HT-29 (cell line): ENCODE measurements around the gene SF3B6. TPM values are rescaled to one million over a fixed set of nuclear protein-coding genes. Genes with fewer than 3 reads are reported as not detected.

Experiments used
- DNase-seq: peaks from one replicate; pipeline ENCODE4 v3.0.0-alpha.2; 2015; ENCODE audit warnings: low spot score
- small RNA-seq: library from RNA; depleted of rRNA; stranded (forward); fragments of <200 nt; gene quantifications from one replicate; pipeline ENCODE3, GENCODE V24; 2014
- total RNA-seq: library from RNA; depleted of rRNA; stranded (reverse); fragments of >200 nt; shearing (Covaris generic); gene quantifications from 2 replicates; pipeline ENCODE4 v1.2.3, GENCODE V29; 2014; rRNA removed

SF3B6 gene
- total RNA-seq, 1 experiment from 2014 or later = 112 TPM

DNA sequence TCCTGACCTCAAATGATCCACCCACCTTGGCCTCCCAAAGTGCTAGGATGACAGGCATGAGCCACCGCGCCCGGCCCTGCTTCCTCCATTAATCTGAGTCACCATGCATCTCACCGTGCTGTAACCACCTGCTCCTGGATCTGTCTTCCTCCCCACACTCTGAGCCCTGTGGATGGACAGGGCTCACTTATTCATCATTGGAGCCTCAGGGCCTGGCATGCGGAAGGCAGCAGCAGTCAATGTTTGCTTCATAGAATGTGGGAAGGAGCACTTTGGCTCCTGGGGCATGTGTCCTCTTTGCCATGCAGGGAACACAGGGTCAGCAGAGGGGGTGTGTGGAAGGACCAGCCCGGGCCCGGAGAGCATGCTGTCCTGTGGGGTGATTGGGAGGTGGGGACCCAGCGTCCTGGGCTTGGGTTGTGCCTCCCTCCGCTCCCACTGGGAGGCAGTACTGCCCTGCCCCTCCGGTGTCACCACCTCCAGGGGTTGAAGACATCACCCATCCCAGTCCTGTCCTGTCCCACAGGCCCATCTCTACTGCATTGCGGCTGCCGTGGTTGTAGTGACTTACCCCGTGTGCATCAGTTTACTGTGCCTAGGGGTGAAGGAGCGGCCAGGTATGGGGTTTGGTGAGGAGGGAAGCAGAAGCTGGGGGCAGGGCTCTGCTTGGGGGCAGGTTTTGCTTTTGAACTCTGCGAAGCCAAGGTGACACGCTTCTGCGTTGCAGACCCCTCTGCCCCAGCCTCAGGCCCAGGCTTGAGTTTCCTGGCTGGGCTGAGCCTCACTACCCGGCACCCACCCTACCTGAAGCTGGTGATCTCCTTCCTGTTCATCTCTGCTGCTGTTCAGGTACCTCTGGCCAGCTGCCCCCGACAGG lies 54.8 kb downstream of the SF3B6 start:
- peak; percentile 25 for DNase-seq

- DNase-seq = no peak
Observed at GRCh38 chr2:24020244-24020643, 55.9 kb downstream of the SF3B6 start.

DNA sequence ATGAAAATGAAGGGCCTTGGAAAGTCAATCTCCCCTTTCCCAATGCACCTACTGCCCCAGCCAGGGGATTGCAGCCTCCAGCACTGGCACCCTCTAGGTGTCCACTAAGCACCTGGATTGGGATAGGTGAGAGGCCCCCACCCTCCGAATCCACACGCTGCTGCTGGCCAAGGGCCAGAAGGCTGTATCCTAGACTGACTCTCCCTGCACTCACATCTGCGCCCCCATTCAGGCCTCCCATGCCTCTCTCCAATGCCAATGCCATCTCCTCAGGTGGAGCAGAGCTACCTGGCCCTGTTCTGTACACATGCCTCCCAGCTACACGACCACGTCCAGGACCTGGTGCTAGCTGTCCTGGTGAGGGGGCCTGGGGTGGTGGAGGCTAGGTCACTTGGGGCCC lies 56.4 kb downstream of the SF3B6 start:
- no peak for DNase-seq

- DNase-seq = no peak
Observed at GRCh38 chr2:24018241-24018640, 57.9 kb downstream of the SF3B6 start.

GRCh38 chr2:24017711-24018110 lies 58.4 kb downstream of the SF3B6 start:
- DNase-seq = no peak

Small RNA genes lying within 50 kb of the gene (small RNA-seq; reads per million reads assigned to genes)
- not detected for gene RNU6-370P

Other genes with a start within 250 kb of the SF3B6 start
- gene ATAD2B, start 149.2 kb downstream of the SF3B6 start, total RNA-seq = 6.6 and 10.2 TPM in 2 replicates
- 2.8 and 4.7 TPM in 2 replicates for gene UBXN2A, start 135.9 kb downstream of the SF3B6 start, total RNA-seq
- not detected in 2 replicates for gene MFSD2B, start 66.2 kb downstream of the SF3B6 start, total RNA-seq
- gene WDCP, start 28.9 kb downstream of the SF3B6 start, total RNA-seq = 2.7 and 6.4 TPM in 2 replicates
- not detected in 2 replicates for gene FKBP1B, start 26.6 kb downstream of the SF3B6 start, total RNA-seq
- gene TP53I3, start 8.5 kb upstream of the SF3B6 start, total RNA-seq = 28.7 and 28.9 TPM in 2 replicates
- not detected in 2 replicates for gene PFN4, start 47.0 kb upstream of the SF3B6 start, total RNA-seq
- 0.76 and 4.5 TPM in 2 replicates for gene FAM228B, start 47.1 kb upstream of the SF3B6 start, total RNA-seq
- not detected in 2 replicates for gene FAM228A, start 98.7 kb upstream of the SF3B6 start, total RNA-seq